Measurements from ENCODE around the gene ST6GALNAC6.
"Not testable (repeated sequence)": the region's sequence is repeated elsewhere in the genome, so short reads cannot be mapped to it uniquely, and the experiment has no call there.

GRCh38 chr9:127870153-127870491, 29.3 kb downstream of the ST6GALNAC6 start:
- TF ChIP-seq EZH2 (IDR thresholded peaks at IDR 0.05; ENCODE audit: borderline replicate concordance, low read length); CTCF (conservative IDR thresholded peaks at IDR 0.05 in 1 of 2, IDR thresholded peaks at IDR 0.05 in 1 of 2; ENCODE audit: extremely low read depth in 1 of 2, insufficient read depth in 1 of 2, low read depth in 1 of 2, low read length in 2 of 2): not testable (repeated sequence)

All from mammary epithelial cell (primary cell).